22Rv1 (cell line): ENCODE data around the gene PKD2L2.
"Not testable (repeated sequence)": the region's sequence is repeated elsewhere in the genome, so short reads cannot be mapped to it uniquely, and the experiment has no call there.

Experiments used
- H3K27ac ChIP-seq: fragments of 450-650 bp; 2 replicates; pipeline ENCODE4 v1.5.1; 2017
- CTCF ChIP-seq: fragments of 450-650 bp; IDR thresholded peaks from 2 replicates; pipeline ENCODE4 v1.5.1; 2017; ENCODE audit warnings: mild to moderate bottlenecking
- ZFX ChIP-seq: fragments of 450-650 bp; IDR thresholded peaks from 2 replicates; pipeline ENCODE4 v1.6.1; 2017; ENCODE audit warnings: antibody characterized with exemption, borderline replicate concordance

The PKD2L2 gene

GRCh38 chr5:137954131-137954879, 65.0 kb downstream of the PKD2L2 start:
- no peak overlapping the region for H3K27ac ChIP-seq
- TF ChIP-seq CTCF (no peak), ZFX (no peak)

GRCh38 chr5:137957948-137958347, 68.7 kb downstream of the PKD2L2 start:
- no peak overlapping the region for H3K27ac ChIP-seq
- TF ChIP-seq ZFX (no peak), CTCF (no peak)

GRCh38 chr5:137959488-137959887, 70.2 kb downstream of the PKD2L2 start:
- no peak for TF ChIP-seq CTCF
- no peak for TF ChIP-seq ZFX
- H3K27ac ChIP-seq: no peak overlapping the region

GRCh38 chr5:137960141-137960540, 70.9 kb downstream of the PKD2L2 start:
- H3K27ac ChIP-seq: no peak overlapping the region
- no peak for TF ChIP-seq ZFX
- no peak for TF ChIP-seq CTCF

GRCh38 chr5:137960819-137961218, 71.6 kb downstream of the PKD2L2 start:
- no peak overlapping the region for H3K27ac ChIP-seq

GRCh38 chr5:137970384-137970783, 81.1 kb downstream of the PKD2L2 start:
- not testable (repeated sequence) for H3K27ac ChIP-seq

More at GRCh38 chr5:137960819-137961218, 71.6 kb downstream of the PKD2L2 start:
- no peak for TF ChIP-seq ZFX
- TF ChIP-seq CTCF: no peak

- TF ChIP-seq ZFX (no peak), CTCF (no peak)
- H3K27ac ChIP-seq: no peak overlapping the region
These were observed 86.0 kb downstream of the PKD2L2 start for GRCh38 chr5:137975208-137975607.

- H3K27ac ChIP-seq: no peak overlapping the region
- no peak for TF ChIP-seq ZFX
These were observed 100.2 kb downstream of the PKD2L2 start for GRCh38 chr5:137989419-137989818.
